GM12864 (cell line): ENCODE measurements around the gene SSNA1.

Source experiments
- DNase-seq: peaks from one replicate; pipeline ENCODE4 v3.0.0-alpha.2; 2011; ENCODE audit warnings: low read depth
- H3K4me3 ChIP-seq: 2 replicates; pipeline ENCODE4 v1.5.1; 2011; ENCODE audit warnings: mild to moderate bottlenecking, low read depth, low read length, control low read depth
- TF ChIP-seq, protein P1 (sequence below): IDR thresholded peaks from 2 replicates; pipeline ENCODE4 v1.5.1; 2011; ENCODE audit warnings: low read depth, mild to moderate bottlenecking, moderate library complexity, low read length, control low read depth, inconsistent platforms; ENCODE audit errors: missing control alignments

The SSNA1 gene

GRCh38 chr9:137219757-137220316, 31.4 kb downstream of the SSNA1 start:
- TF ChIP-seq, protein P1, sequence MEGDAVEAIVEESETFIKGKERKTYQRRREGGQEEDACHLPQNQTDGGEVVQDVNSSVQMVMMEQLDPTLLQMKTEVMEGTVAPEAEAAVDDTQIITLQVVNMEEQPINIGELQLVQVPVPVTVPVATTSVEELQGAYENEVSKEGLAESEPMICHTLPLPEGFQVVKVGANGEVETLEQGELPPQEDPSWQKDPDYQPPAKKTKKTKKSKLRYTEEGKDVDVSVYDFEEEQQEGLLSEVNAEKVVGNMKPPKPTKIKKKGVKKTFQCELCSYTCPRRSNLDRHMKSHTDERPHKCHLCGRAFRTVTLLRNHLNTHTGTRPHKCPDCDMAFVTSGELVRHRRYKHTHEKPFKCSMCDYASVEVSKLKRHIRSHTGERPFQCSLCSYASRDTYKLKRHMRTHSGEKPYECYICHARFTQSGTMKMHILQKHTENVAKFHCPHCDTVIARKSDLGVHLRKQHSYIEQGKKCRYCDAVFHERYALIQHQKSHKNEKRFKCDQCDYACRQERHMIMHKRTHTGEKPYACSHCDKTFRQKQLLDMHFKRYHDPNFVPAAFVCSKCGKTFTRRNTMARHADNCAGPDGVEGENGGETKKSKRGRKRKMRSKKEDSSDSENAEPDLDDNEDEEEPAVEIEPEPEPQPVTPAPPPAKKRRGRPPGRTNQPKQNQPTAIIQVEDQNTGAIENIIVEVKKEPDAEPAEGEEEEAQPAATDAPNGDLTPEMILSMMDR = no peak
- H3K4me3 ChIP-seq = no peak overlapping the region
- no peak for DNase-seq

- H3K4me3 ChIP-seq = no peak overlapping the region
Measured at GRCh38 chr9:137220317-137221094, 32.0 kb downstream of the SSNA1 start.

GRCh38 chr9:137221095-137221505, 32.6 kb downstream of the SSNA1 start:
- TF ChIP-seq, protein P1 = no peak
- no peak for DNase-seq
- no peak overlapping the region for H3K4me3 ChIP-seq

More at GRCh38 chr9:137220317-137221094, 32.0 kb downstream of the SSNA1 start:
- TF ChIP-seq, protein P1 = no peak
- no peak for DNase-seq

GRCh38 chr9:137221506-137222111, 33.1 kb downstream of the SSNA1 start:
- TF ChIP-seq, protein P1 = no peak
- DNase-seq = no peak
- peak overlapping the region; percentile 61 for H3K4me3 ChIP-seq

DNA sequence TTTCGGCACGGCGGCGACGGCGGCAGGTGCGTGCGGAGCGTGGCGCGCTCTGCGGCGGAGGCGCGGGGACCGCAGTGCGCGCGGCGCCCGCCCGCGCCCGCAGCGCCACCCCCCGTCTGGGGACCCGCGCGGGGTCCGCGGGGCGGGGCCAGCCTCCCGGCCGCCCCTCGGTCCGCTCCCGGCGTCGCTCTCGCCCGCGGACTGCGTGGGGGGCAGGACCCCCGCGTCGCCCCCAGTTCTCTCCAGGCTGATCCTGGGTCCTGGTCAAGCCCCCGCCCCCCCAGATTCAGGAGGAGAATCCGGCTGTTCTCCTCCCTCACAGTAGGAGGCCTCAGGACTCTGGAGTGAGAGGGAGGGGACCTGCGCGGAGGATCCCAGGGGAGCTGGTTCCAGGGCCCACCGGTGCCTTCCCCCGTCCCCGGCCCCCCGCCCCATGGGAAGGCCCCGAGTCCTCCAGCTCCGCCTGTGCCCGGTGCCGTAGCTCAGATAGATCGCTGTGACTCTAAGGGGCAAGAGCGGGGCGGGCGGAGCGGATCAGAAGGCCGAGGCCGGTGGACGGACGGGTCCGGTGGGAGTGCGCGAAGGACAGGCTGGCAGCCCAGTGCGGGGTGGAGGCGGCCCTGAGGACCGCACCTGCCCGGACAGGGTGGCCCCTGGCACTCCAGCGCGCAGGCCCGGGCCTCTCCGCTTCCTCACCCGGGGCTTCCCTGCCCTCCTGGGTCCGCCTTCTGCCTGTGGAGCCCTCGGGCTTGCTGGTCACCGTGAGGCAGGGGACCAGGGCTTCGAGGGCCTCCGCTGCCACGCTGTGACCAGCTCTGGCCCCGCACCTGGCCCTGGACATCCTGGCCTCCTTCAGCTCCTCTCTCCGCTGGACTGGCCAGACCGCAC, 34.0 kb downstream of the SSNA1 start, which contains the start of gene RNF208:
TSS of gene RNF208 (minus strand) at position 51 of the 888 bp plus-strand sequence. CDS start 1,028 bp downstream, outside the sequence.
- DNase-seq = no peak
- TF ChIP-seq, protein P1 = no peak
- peak within 1 kb of the TSS; percentile 61 for H3K4me3 ChIP-seq
